GM18502 (cell line): ENCODE data around the gene LRRC74A.

ENCODE experiments used
- ATAC-seq: cut with Tn5 transposase; IDR thresholded peaks from one replicate; pipeline ENCODE4 v1.9.1; 2021; ENCODE audit warnings: mild to moderate bottlenecking; ENCODE audit not compliant: unreplicated experiment, poor library complexity

LRRC74A gene

GRCh38 chr14:76844223-76844622 is 18.0 kb downstream of the LRRC74A start:
- ATAC-seq: no peak

GRCh38 chr14:76846331-76847047 is 20.3 kb downstream of the LRRC74A start:
- ATAC-seq: no peak

- ATAC-seq: no peak
These were observed 22.7 kb downstream of the LRRC74A start for GRCh38 chr14:76848879-76849278.

DNA sequence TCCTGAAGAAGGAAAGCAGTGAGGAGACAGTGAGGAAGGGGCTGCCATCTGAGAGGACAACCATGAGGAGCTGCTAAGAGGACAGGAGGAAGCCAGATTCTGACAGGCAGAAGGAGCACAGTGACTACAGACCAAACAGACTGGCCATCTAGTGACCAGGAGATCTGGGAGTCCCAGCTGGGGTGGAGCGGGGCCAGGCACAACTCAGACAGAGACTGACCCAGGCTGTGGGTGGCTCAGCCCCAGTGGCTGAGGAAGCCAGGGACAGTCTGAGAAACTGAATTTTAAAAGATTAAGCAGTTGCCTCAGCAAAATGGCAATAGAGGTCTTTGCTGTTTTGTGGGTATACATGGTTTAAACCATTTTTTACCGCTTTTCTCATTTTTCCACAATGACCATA is 28.9 kb downstream of the LRRC74A start:
- ATAC-seq: no peak

GRCh38 chr14:76856769-76857168 is 30.6 kb downstream of the LRRC74A start:
- no peak for ATAC-seq

- no peak for ATAC-seq
These were observed 35.5 kb downstream of the LRRC74A start for GRCh38 chr14:76861574-76862255.

DNA sequence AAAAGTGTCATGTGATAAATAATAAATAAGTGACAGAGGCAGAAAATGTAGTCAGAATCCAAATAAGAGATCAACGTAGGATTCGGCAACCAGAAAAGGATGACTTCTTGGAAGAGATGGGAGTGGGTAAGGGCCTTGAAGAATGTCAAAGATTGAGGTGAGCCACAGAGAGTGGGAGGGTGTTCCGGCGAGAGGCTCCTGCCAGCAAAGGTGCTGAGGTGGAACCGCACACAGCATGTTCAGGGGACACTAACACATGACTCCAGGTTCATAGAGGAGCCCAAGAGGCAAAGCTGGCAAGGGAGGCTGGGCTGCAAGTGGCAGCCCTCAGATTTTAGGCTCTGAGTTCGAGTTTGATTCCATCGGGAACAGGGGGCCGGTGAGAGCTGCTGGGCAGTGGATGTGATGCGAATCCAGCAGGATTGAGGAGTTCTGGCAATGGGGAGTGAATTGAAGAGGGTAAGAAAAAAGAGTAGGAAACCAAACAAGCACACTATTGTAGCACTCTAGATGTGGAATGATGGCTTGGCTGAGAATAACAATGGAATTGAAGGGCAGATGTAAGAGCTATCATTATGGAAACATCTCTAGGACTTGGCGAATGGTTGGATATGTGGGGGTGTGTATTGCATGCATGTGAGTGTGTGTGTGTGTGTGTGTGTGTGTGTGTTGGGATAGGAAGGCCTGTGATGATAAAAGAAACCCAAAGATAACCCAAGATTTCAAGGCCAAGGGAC is 36.5 kb downstream of the LRRC74A start:
- no peak for ATAC-seq

- ATAC-seq: no peak
These were observed 37.7 kb downstream of the LRRC74A start for GRCh38 chr14:76863724-76864407.

GRCh38 chr14:76866456-76866855 is 40.2 kb downstream of the LRRC74A start:
- ATAC-seq: no peak

- ATAC-seq: no peak
These were observed 41.6 kb downstream of the LRRC74A start for GRCh38 chr14:76867516-76868453.

GRCh38 chr14:76868454-76869170 is 42.4 kb downstream of the LRRC74A start:
- ATAC-seq: no peak

DNA sequence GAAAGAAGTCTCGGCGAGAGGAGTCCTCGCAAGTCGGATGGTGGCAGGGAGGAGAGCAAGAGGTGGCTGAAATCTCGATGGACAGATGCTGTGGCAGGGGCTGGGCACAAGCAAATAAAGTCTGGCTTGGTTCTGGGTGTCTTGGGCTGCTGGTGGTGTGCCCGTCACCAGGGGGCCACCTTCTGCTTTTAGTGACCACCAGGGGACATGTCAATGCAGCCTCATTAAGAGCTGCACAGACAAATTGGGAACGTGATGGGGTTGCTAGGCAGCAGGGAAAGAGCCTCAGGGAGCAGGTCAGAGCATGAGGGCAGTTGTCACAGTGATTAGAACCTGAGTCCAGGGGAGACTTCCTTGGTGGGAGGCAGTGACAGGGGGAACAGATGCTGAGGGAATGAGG is 44.0 kb downstream of the LRRC74A start:
- no peak for ATAC-seq

DNA sequence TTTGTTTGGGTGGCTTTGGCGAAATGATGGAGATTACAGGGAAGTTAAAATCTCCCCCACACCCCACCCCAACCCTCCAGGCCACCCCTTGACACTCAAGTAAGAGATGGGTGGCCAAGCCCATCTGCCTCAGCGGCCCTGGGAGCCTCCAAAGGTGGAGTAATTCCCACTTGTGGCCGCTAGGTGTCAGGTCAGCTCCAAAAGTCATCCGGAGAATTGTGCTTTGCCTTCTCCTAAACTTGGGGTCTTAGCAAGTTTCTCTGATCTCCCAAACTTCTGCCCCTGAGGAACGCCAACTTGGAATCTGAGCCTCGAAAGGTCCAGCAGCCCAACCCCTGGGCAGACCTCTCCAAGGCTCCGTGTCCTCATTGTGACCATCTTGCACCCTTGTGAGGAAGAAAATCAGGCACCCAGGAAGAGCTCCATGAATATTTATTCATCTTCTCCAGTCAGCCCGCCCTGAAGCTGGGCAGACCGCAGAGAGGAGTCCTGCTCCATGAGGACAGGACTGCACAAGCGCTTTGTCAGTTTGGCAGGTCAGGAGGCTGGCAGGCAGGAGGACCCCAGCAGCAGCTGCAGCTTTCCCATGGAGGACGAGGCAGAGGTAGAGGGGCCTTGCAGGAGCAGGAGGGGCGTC is 46.7 kb downstream of the LRRC74A start:
- ATAC-seq: no peak

DNA sequence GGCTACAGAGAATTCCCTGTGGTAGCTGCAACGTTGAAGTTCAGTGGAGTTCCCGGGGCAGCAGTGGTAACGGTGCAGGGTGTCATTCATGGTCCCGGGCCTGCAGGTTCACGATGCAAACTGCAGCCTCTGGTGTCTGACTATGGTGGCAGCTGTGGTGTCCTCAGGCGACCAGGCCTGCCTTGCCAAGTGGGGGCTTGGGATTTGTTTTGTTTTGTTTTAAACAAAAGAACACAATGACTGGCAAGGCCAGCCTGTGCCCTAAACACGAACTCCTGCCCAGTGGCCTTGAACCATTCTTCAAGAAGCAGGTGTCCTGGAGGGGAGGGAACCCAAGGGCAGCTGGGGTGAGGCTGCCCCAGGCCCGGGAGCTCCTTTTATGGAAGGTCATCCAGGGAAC is 48.5 kb downstream of the LRRC74A start:
- ATAC-seq: no peak

DNA sequence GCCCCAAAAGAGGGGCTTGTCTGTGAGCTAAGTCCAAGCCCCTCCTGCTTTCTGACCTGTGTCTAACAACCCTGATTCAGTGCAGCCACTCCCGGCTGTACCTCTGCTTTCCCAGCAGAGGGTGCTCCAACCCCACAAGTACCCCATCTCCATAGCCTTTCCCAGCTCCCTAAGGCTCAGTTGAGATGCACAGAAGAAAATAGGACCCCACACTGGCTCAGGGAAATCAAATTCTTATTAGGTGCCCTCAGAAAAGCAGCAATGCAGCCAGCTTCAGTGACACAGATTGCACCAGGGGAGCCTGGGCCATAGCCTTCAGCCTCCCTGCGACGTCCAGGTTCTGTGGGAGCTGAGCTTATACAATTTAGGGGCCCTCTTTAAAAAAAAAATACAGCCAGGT is 49.9 kb downstream of the LRRC74A start:
- no peak for ATAC-seq

DNA sequence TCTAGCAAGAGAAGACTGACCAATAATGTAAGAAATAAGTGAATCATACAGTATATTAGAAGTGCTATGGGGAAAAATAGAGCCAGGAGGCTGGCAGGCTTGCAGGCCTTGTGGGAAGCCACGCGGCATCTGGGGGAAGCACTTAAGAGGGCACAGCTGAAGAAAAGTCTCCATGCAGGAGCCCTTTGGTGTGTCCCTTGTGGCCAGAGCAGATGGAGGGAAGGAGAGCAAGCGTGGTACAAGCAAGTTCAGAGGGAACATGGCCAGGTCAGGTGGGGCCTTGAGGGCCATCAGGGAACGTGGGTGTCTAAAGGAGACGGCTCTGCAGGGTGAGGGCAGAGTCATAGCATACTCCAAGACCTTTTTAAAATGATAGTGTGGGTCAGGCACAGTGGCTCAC is 51.7 kb downstream of the LRRC74A start:
- ATAC-seq: no peak

DNA sequence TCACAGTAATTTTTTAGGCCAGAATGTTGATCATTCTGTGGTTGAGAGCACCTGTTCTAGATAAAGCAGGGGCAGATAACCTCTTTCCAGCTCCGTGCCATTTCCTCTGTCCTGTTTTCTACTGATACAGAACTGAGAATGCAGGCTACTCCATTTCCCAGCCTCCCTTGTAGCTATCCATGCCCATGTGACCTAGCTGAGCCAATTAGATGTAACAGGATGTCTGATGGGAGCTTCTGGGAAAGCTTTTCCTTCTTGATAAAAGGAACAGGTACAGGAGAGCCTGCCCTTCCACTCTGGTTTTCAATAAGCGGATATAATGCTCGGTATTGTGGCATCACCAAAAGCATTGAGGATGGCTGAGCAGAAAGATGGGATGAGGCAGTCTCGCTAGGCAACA is 54.2 kb downstream of the LRRC74A start:
- ATAC-seq: no peak

DNA sequence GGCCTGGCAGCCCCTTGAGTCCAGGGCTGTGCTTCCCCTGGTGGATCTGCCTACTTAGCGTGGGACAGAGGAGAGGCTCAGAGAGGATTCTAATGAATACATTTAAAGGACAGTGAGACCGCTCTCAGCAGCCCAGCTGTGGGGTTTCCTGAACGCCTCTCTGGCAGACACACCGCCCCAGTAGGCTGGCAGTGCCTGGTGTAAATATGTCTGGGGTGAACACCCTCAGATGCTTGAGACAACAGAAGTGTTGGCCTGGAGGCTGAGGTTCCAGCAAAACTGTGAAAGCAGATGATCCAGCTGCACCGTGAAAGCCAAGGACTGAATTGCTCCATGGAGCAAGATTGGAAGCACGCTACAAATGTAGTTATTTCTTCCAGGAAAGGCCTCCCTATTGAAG is 55.1 kb downstream of the LRRC74A start:
- no peak for ATAC-seq

- ATAC-seq: no peak
These were observed 56.4 kb downstream of the LRRC74A start for GRCh38 chr14:76882651-76883050.
